Lower lobe of right lung (tissue), 2 donors: ENCODE data around the gene WBP1. TPM values are rescaled to one million over a fixed set of nuclear protein-coding genes. Genes with fewer than 3 reads are reported as not detected.

Source experiments
- ATAC-seq, 2 donors: fragments of 200-7000 bp; cut with Tn5 transposase; one replicate each; pipeline ENCODE4 v1.9.1; 2020 to 2022; ENCODE audit warnings: mild to moderate bottlenecking in 2 of 2, moderate library complexity in 2 of 2
- DNase-seq: peaks from one replicate; pipeline ENCODE4 v3.0.0-alpha.2; 2020
- H3K27ac ChIP-seq: fragments of 200-600 bp; one replicate; pipeline ENCODE4 v1.8.0; 2022
- H3K27me3 ChIP-seq: fragments of 200-600 bp; one replicate; pipeline ENCODE4 v1.8.0; 2022; ENCODE audit warnings: low read depth
- H3K36me3 ChIP-seq: fragments of 200-600 bp; one replicate; pipeline ENCODE4 v1.8.0; 2022; ENCODE audit warnings: mild to moderate bottlenecking
- H3K4me1 ChIP-seq: fragments of 200-600 bp; one replicate; pipeline ENCODE4 v1.8.0; 2022
- H3K4me3 ChIP-seq: fragments of 200-600 bp; one replicate; pipeline ENCODE4 v1.8.0; 2022; ENCODE audit warnings: mild to moderate bottlenecking
- H3K9me3 ChIP-seq: fragments of 200-600 bp; one replicate; pipeline ENCODE4 v1.8.0; 2022
- intact Hi-C: fragments of 100-400 bp; cut with DNase I; formaldehyde crosslinking; loops from one replicate; pipeline ENCODE4 v1.11.0; 2022
- total RNA-seq: library from RNA; stranded (reverse); fragmentation: NEBNext Ultra II Directional; extraction: Animal tissue kit (Norgen Biotek cat#: 25700); gene quantifications from one replicate; pipeline ENCODE4 v1.2.1, GENCODE V29; 2021
- TF ChIP-seq, protein P1 (sequence below): fragments of 200-600 bp; IDR thresholded peaks from one replicate; pipeline ENCODE4 v1.8.0; 2022; ENCODE audit warnings: antibody characterized with exemption, mild to moderate bottlenecking
- donor health status: DM: no; HTN: yes; CAD: no; lungs with severe emphysema.

WBP1 gene
- total RNA-seq, 1 donor from 2014 or later, result 60.1 TPM

DNA sequence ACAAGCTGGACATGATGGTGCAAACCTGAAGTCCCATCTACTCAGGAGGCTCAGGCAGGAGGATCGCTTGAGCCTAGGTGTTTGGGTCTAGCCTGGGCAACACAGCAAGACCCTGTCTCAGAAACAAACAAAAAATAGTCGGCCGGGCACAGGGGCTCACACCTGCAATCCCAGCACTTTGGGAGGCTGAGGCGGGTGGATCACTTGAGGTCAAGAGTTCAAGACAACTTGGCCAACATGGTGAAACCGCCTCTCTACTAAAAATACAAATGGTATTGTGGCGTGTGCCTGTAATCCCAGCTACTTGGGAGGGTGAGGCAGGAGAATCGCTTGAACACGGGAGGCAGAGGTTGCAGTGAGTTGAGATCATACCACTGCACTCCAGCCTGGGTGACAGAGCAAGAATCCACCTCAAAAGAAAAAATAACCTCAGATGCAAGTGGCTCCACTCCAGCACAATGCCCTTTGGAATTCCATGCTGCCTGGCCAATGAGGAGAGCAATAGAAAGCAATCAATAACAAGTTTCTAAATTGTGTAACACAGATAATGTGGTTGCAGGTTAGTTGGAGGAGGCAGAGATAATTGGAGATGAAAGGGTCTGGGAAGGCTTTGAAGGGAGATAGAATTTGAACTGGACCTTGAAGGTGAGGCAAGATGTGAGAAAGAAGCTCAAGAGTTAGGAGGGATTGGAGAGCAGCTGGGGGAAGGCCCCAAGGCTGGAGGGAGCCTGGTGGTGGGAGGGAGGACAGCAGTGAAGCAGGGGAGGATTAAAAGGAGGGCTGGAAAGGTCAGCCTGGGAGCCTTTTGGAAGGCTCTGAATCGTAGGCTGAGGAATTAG, 30.6 kb downstream of the WBP1 start:
- intact Hi-C loops, result no loop called here
- Histone ChIP-seq H3K4me1 (peaks cover 5% of the 10 kb centered on the region), H3K27ac (no peak overlapping the region), H3K36me3 (peaks cover 80% of the 10 kb centered on the region), H3K9me3 (no peaks in the 10 kb centered on the region), H3K4me3 (no peak overlapping the region), H3K27me3 (no peaks in the 10 kb centered on the region)
- ATAC-seq (no peak), DNase-seq (peak; percentile 6)
- TF ChIP-seq, protein P1, sequence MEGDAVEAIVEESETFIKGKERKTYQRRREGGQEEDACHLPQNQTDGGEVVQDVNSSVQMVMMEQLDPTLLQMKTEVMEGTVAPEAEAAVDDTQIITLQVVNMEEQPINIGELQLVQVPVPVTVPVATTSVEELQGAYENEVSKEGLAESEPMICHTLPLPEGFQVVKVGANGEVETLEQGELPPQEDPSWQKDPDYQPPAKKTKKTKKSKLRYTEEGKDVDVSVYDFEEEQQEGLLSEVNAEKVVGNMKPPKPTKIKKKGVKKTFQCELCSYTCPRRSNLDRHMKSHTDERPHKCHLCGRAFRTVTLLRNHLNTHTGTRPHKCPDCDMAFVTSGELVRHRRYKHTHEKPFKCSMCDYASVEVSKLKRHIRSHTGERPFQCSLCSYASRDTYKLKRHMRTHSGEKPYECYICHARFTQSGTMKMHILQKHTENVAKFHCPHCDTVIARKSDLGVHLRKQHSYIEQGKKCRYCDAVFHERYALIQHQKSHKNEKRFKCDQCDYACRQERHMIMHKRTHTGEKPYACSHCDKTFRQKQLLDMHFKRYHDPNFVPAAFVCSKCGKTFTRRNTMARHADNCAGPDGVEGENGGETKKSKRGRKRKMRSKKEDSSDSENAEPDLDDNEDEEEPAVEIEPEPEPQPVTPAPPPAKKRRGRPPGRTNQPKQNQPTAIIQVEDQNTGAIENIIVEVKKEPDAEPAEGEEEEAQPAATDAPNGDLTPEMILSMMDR, result no peak

DNA sequence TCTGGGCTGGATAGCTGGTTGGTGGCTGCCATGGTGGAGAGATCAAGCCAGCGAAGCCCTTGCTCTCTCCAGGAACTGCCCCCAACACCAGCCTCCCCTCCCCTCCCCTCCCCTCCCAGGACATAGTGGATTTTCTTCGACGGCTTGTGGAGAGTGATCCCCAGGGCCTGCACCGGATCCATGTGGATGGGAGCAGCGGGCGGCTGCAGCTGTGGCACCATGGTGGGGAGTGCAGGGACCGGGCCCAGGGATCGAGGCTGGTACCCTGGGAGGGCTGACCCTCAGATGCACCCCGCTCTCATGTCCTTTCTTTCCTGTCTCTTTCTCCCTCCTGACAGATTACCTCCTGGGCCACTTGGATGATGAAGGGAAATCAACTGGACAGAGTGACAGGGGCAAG, 31.7 kb downstream of the WBP1 start:
- TF ChIP-seq, protein P1, result no peak
- intact Hi-C loops, result no loop called here
- DNase-seq (peak; percentile 22), ATAC-seq (no peak)
- no peak overlapping the region for H3K4me3 ChIP-seq
- H3K27me3 ChIP-seq, result no peaks in the 10 kb centered on the region
- no peaks in the 10 kb centered on the region for H3K4me1 ChIP-seq
- H3K27ac ChIP-seq, result no peak overlapping the region
- peaks cover 85% of the 10 kb centered on the region for H3K36me3 ChIP-seq
- no peaks in the 10 kb centered on the region for H3K9me3 ChIP-seq

DNA sequence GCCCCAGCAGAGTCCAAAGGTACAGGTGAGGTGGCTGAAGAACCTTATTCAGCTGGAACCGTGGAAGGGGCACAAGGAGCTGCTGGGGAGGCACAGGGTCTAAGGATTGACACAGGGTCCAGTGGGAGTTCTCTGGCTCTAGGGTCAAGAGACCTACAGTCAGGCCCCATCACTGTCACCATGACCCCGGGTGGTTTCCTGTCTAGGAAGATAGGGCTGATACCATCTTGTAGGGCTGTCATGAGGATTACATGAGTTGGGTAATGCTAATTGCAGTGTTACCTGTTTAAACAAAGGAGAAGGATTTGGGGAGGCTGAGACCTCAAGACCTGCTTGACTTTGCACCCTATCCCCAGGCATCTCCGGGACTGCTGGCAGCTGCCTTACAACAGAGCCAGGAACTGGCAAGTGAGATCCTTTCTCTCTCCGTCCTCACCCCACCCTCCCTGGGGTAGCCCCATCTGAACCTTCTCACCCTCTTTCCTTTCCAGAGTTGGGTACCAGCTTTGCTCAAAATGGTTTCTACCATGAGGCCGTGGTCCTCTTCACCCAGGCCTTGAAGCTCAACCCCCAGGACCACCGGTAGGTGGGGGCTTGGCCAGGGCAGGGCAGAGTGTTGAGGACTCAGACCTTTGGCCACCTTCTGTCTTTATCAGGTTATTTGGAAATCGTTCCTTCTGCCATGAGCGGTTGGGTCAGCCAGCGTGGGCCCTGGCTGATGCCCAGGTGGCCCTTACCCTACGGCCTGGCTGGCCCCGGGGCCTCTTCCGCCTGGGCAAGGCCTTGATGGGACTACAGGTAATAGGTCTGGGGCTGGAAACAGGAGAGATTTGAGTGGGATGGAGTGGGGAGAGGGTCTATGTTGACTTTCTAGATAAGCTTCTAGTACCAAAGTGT, 33.7 kb downstream of the WBP1 start:
- Histone ChIP-seq H3K4me3 (no peak overlapping the region), H3K36me3 (peaks cover 65% of the 10 kb centered on the region), H3K9me3 (no peaks in the 10 kb centered on the region), H3K4me1 (no peaks in the 10 kb centered on the region), H3K27me3 (no peaks in the 10 kb centered on the region), H3K27ac (no peak overlapping the region)
- DNase-seq, result peak; percentile 28
- TF ChIP-seq, protein P1, result no peak
- intact Hi-C loops, result no loop called here
- ATAC-seq, result no peak

DNA sequence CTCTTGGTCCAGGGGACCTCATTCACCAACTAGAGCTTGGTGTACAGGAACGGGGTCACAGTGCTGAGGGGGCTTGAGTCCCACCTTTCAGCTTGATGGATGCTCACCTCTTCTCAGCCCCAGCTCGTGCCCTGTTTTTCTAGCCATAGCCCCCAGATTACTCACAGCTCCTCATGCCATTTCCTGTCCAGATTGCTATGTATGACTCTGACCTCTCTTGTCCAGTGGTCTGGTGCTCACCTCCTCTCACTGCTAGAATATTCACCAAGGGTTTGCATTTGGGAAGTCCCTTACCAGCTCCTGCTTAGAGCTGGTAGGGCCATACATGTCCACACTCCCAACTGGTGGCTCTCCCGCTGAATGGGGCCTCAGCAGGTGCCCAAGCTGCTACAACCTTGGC, 35.3 kb downstream of the WBP1 start:
- Histone ChIP-seq H3K4me3 (no peak overlapping the region), H3K27me3 (peaks cover 15% of the 10 kb centered on the region), H3K9me3 (no peaks in the 10 kb centered on the region), H3K36me3 (peaks cover 50% of the 10 kb centered on the region), H3K27ac (no peak overlapping the region), H3K4me1 (peaks cover 13% of the 10 kb centered on the region)
- DNase-seq (no peak), ATAC-seq (no peak)
- TF ChIP-seq, protein P1, result no peak
- intact Hi-C loops, result no loop called here

DNA sequence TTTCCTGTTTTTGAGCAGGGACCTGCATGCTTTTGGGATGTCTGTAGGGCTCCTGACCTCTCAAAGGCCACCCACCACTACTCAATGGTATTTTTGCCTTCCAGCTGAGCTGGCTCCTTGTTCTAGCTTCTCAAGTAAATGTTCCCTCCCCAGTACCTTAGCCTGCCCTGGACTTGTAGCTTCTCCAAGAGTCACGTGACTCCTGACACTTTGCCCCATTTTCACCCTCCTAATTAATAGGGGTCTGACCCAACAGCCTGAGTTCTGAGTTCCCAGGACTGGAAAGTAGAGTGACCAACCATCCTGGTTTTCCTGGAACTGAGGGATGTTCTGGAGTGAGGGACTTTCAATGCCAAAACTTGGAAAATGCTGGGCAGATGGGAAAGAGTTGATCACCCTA, 37.2 kb downstream of the WBP1 start:
- H3K4me1 ChIP-seq, result peaks cover 26% of the 10 kb centered on the region
- H3K9me3 ChIP-seq, result no peaks in the 10 kb centered on the region
- ATAC-seq (no peak), DNase-seq (no peak)
- intact Hi-C loops, result no loop called here
- H3K4me3 ChIP-seq, result no peak overlapping the region
- H3K36me3 ChIP-seq, result peaks cover 39% of the 10 kb centered on the region
- peaks cover 34% of the 10 kb centered on the region for H3K27me3 ChIP-seq
- H3K27ac ChIP-seq, result no peak overlapping the region
- TF ChIP-seq, protein P1, result no peak
